ENCODE data around the gene CCDC9B.

DNA sequence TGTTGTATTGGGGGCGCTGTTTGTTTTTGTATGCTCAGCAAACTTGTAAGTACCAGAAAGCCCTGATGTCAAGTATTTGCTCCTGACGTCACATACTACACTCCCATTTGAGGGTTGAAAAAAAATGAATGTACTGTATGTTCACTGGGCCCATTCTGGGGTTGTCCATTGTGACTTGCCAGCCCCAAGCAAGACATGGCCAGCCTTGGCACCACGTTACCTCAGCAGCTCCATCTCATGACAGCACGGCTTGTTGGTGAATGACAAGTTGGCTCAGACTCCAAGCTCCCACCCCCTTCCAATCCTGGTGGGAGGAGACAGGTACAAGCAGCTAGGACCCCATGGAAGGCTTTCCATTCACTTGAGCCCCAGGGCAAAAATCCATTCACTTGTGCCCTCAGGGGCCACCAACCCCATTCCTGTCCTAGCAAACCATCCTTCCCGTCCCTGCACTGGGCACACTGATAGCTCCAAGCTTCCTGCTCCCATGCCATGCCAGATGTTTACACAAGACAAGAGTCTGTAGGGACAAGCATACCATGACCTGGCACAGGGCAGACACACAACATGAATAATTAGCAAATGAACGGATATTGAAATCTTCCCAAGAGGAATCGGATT is 11.7 kb upstream of the CCDC9B start:
- TF ChIP-seq, protein P1, sequence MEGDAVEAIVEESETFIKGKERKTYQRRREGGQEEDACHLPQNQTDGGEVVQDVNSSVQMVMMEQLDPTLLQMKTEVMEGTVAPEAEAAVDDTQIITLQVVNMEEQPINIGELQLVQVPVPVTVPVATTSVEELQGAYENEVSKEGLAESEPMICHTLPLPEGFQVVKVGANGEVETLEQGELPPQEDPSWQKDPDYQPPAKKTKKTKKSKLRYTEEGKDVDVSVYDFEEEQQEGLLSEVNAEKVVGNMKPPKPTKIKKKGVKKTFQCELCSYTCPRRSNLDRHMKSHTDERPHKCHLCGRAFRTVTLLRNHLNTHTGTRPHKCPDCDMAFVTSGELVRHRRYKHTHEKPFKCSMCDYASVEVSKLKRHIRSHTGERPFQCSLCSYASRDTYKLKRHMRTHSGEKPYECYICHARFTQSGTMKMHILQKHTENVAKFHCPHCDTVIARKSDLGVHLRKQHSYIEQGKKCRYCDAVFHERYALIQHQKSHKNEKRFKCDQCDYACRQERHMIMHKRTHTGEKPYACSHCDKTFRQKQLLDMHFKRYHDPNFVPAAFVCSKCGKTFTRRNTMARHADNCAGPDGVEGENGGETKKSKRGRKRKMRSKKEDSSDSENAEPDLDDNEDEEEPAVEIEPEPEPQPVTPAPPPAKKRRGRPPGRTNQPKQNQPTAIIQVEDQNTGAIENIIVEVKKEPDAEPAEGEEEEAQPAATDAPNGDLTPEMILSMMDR (IDR thresholded peaks at IDR 0.05) = no peak
- no peak for TF ChIP-seq POLR2A (IDR thresholded peaks at IDR 0.05)

All from uterus (tissue), 2 donors.